ENCODE results near the gene EVX2. TPM values are rescaled to one million over a fixed set of nuclear protein-coding genes. Genes with fewer than 3 reads are reported as not detected.
A peak's percentile ranks its signal among the peaks of the same experiment; 100 is the strongest.

The EVX2 gene
- total RNA-seq, 4 donors from 2014 or later: not detected

DNA sequence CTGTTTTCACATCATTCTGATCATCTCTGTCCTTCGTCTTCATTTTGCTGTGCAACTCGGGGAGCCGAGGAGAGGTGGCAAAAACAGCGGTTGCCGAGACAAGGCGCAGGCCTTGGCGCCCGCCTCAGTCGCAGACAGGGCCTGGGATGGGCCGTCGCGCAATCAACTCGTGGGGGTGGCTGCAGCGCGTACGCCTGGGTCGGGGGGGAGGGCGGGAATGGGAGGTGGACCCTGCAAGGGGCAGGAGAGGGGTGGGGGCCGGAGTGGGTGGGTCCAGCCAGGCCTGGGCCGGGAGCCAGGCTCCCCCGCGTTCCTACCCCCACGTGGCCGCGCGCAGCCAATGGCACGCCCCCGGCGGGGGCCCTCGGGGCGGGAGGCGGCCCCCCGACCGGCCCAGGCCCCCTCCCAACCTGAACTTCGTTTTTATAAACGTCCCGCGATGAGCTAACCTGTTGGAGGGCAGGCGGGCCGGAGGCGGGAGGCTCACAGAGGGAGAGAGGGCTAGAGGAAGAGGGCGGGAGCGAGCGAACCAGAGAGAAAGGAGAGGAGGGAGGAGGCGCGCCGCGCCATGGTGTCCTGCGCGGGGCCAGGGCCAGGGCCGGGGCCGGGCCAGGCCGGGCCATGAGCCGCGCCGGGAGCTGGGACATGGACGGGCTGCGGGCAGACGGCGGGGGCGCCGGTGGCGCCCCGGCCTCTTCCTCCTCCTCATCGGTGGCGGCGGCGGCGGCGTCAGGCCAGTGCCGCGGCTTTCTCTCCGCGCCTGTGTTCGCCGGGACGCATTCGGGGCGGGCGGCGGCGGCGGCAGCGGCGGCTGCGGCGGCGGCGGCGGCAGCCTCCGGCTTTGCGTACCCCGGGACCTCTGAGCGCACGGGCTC is 8.7 kb upstream of the EVX2 start, which contains the start of gene HOXD13:
HOXD13 (plus strand) TSS at position 452 of the 875 bp plus-strand sequence; CDS start at position 622, 170 bp downstream.
- Histone ChIP-seq H3K36me3 (no peaks in the 10 kb centered on the region), H3K27me3 (peaks cover 100% of the 10 kb centered on the region), H3K9me3 (no peaks in the 10 kb centered on the region), H3K4me1 (peaks cover 8 to 40% (median 28%) of the 10 kb centered on the region in 4 donors), H3K27ac (no peak within 1 kb of the TSS), H3K4me3 (peak within 1 kb of the TSS in 3 of 4 donors; percentile 9 to 52 (median 38))
- in situ Hi-C loops (cut with MboI; ENCODE audit: low pct_ligation_motif_present in 1 of 4, low pct_unique_long_range_greater_than_20kb in 1 of 4, low sequenced_read_pairs in 3 of 4) (loop anchor here in 3 of 4 donors (10.0 to 25.0 kb wide), 4 partner anchors 405 to 730 kb away; no protein-coding TSS in a partner anchor), intact Hi-C loops (cut with DNase I; ENCODE audit: low total_unique reads) (no loop called here)
- TF ChIP-seq POLR2AphosphoS5 (IDR thresholded peaks at IDR 0.05): no peak
- TF ChIP-seq CTCF (IDR thresholded peaks at IDR 0.05): no peak
- no peak for TF ChIP-seq POLR2A (IDR thresholded peaks at IDR 0.05)
- no peak for TF ChIP-seq EP300 (IDR thresholded peaks at IDR 0.05; ENCODE audit: low read depth)
- no peak for DNase-seq
- 13% methylated on average over 72 of the region's 95 CpGs; no CpG with 5 or more reads in 1 of the 2 donors for WGBS, 2 donors (ENCODE audit: low coverage in 1 of 2)

GRCh38 chr2:176091329-176092258 is 7.8 kb upstream of the EVX2 start:
- Histone ChIP-seq H3K4me1 (peaks cover 8 to 31% (median 19%) of the 10 kb centered on the region in 4 donors), H3K9me3 (no peaks in the 10 kb centered on the region), H3K36me3 (no peaks in the 10 kb centered on the region), H3K27me3 (peaks cover 100% of the 10 kb centered on the region), H3K27ac (no peak overlapping the region), H3K4me3 (no peak overlapping the region)
- TF ChIP-seq CTCF (IDR thresholded peaks at IDR 0.05) (no peak), EP300 (IDR thresholded peaks at IDR 0.05; ENCODE audit: low read depth) (no peak), POLR2AphosphoS5 (IDR thresholded peaks at IDR 0.05) (no peak), POLR2A (IDR thresholded peaks at IDR 0.05) (no peak)
- no peak for DNase-seq
- in situ Hi-C loops (cut with MboI; ENCODE audit: low pct_ligation_motif_present in 1 of 4, low pct_unique_long_range_greater_than_20kb in 1 of 4, low sequenced_read_pairs in 3 of 4) (loop anchor here in 3 of 4 donors (10.0 to 25.0 kb wide), 4 partner anchors 404 to 729 kb away; no protein-coding TSS in a partner anchor), intact Hi-C loops (cut with DNase I; ENCODE audit: low total_unique reads) (no loop called here)
- WGBS, 2 donors (ENCODE audit: low coverage in 1 of 2): 16 to 80% methylated on average over 1 to 31 of the region's 31 CpGs

DNA sequence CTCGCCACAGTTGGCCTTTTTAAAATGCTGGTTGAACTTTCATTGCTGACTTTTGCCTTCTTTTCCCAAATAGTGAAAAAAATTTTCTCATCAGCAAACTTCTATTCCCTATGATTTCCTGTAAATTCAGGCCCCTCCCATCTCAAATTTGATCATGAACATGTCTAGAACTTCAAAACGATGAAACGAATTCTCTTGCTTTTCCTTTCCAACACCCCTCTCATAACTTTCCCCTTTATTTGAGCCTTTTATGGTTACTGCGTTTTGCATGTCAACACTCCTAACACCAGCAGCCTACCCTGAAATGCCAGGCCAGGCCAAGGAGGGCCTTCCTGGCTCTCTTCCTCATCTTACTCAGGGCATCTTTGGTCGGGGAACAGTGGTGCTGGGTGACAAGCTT is 7.1 kb upstream of the EVX2 start:
- no peaks in the 10 kb centered on the region for H3K36me3 ChIP-seq
- H3K27ac ChIP-seq: no peak overlapping the region
- peaks cover 8 to 33% (median 20%) of the 10 kb centered on the region in 4 donors for H3K4me1 ChIP-seq
- in situ Hi-C loops (cut with MboI; ENCODE audit: low pct_ligation_motif_present in 1 of 4, low pct_unique_long_range_greater_than_20kb in 1 of 4, low sequenced_read_pairs in 3 of 4): loop anchor here in 3 of 4 donors (10.0 to 25.0 kb wide), 4 partner anchors 404 to 729 kb away; no protein-coding TSS in a partner anchor
- peaks cover 100% of the 10 kb centered on the region for H3K27me3 ChIP-seq
- TF ChIP-seq CTCF (IDR thresholded peaks at IDR 0.05) (no peak), EP300 (IDR thresholded peaks at IDR 0.05; ENCODE audit: low read depth) (no peak), POLR2AphosphoS5 (IDR thresholded peaks at IDR 0.05) (no peak), POLR2A (IDR thresholded peaks at IDR 0.05) (no peak)
- intact Hi-C loops (cut with DNase I; ENCODE audit: low total_unique reads): no loop called here
- 35 to 38% methylated on average over 4 to 5 of the region's 5 CpGs for WGBS, 2 donors (ENCODE audit: low coverage in 1 of 2)
- H3K9me3 ChIP-seq: no peaks in the 10 kb centered on the region
- no peak overlapping the region for H3K4me3 ChIP-seq
- DNase-seq: no peak
